A673 (cell line): ENCODE measurements around the gene VOPP1. TPM values are rescaled to one million over a fixed set of nuclear protein-coding genes. Genes with fewer than 3 reads are reported as not detected.

ENCODE experiments used
- BruUV-seq: library from RNA; stranded (reverse); fragments of 400-500 nt; replicated peaks from 2 replicates; lab custom pipeline; 2021; lab: Mats Ljungman, UMichigan
- CTCF ChIA-PET: fragments of 300-600 bp; sonication (Branson Sonifier 250); formaldehyde crosslinking; loops from one replicate; lab custom pipeline; 2022; ENCODE audit warnings: antibody characterized with exemption; lab: Charles Lee
- POLR2A ChIA-PET: fragments of 300-600 bp; sonication (Branson Sonifier 250); formaldehyde crosslinking; loops from one replicate; lab custom pipeline; 2022; ENCODE audit warnings: antibody characterized with exemption; ENCODE audit not compliant: low non-redundant PET; lab: Charles Lee
- DNase-seq: peaks from one replicate; pipeline ENCODE4 v3.0.0-alpha.2; 2015; ENCODE audit warnings: low spot score
- H3K27ac ChIP-seq: fragments of 200-600 bp; sonication (generic); 2 replicates; pipeline ENCODE4 v1.5.1; 2016; ENCODE audit warnings: mixed run types, low read depth, mild to moderate bottlenecking, mixed read lengths, antibody characterized with exemption, low read length; ENCODE audit not compliant: poor library complexity, severe bottlenecking
- H3K27me3 ChIP-seq: fragments of 200-600 bp; sonication (generic); replicated peaks from 2 replicates; pipeline ENCODE4 v1.6.1; 2017; ENCODE audit warnings: mixed run types, low read depth, mild to moderate bottlenecking, mixed read lengths, antibody characterized with exemption, low read length; ENCODE audit not compliant: insufficient read depth, poor library complexity
- H3K36me3 ChIP-seq: fragments of 200-600 bp; sonication (generic); 2 replicates; pipeline ENCODE4 v1.6.1; 2016; ENCODE audit warnings: mixed run types, mild to moderate bottlenecking, mixed read lengths, antibody characterized with exemption, low read length; ENCODE audit not compliant: insufficient read depth, poor library complexity, severe bottlenecking
- H3K4me1 ChIP-seq: fragments of 200-600 bp; sonication (generic); 2 replicates; pipeline ENCODE4 v1.6.1; 2017; ENCODE audit warnings: mixed run types, mild to moderate bottlenecking, mixed read lengths, antibody characterized with exemption, low read length; ENCODE audit not compliant: insufficient read depth, poor library complexity, severe bottlenecking
- H3K4me3 ChIP-seq: fragments of 200-600 bp; sonication (generic); 2 replicates; pipeline ENCODE4 v1.5.1; 2016; ENCODE audit warnings: low read depth, mixed run types, mild to moderate bottlenecking, mixed read lengths, low read length; ENCODE audit not compliant: poor library complexity, severe bottlenecking
- H3K9me3 ChIP-seq: fragments of 200-600 bp; sonication (generic); 2 replicates; pipeline ENCODE4 v1.6.1; 2016; ENCODE audit warnings: mixed run types, low read depth, mild to moderate bottlenecking, mixed read lengths, antibody characterized with exemption, low read length; ENCODE audit not compliant: poor library complexity, severe bottlenecking
- EZH2 ChIP-seq: fragments of 200-600 bp; sonication (generic); IDR thresholded peaks from 2 replicates; pipeline ENCODE4 v1.6.1; 2017; ENCODE audit warnings: borderline replicate concordance, low read depth, mild to moderate bottlenecking, mixed read lengths, antibody characterized with exemption, low read length; ENCODE audit not compliant: poor library complexity, severe bottlenecking
- intact Hi-C: fragments of 100-400 bp; cut with micrococcal nuclease; formaldehyde crosslinking; loops from one replicate; pipeline ENCODE4 v1.10.0; 2022; ENCODE audit not compliant: unreplicated experiment
- total RNA-seq: library from RNA; stranded (reverse); gene quantifications from 2 replicates; pipeline ENCODE4 v1.2.3, GENCODE V29; 2021
- TF ChIP-seq, protein P1 (sequence below): fragments of 300-800, 200-600 bp; sonication (generic); conservative IDR thresholded peaks from 2 replicates; pipeline ENCODE4 v1.5.1; 2017; ENCODE audit warnings: low read depth, mild to moderate bottlenecking, antibody characterized with exemption, low read length, moderate library complexity, mixed read lengths

VOPP1 gene
- total RNA-seq, 1 experiment from 2014 or later, result 49.6 TPM

DNA sequence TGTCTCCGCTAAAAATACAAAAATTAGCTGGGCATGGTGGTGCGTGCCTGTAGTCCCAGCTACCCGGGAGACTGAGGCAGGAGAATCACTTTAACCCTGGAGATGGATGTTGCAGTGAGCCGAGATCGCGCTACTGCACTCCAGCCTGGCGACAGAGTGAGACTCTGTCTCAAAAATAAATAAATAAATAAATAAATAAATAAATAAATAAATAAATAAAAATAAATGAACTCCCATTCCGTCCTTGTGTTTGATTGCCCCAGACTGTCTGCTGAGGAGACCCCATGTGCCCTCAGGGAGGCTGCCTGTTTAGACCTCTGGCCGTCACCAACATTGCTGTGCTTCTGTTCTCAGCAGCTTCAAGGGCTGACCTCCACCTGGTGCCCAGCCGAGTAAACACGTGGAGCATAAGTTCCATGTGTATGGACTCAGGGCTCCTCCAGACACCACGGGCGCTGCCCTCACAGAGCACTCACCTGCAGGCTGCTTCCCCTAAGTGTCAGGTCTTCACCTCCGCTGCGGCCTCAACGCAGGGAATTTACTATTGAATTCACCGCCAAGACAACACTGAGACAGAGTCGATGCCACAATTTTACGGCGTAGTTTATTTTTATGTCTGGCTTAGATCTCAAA is 32.0 kb downstream of the VOPP1 start:
- ChIA-PET CTCF (no interaction called here), POLR2A (no interaction called here)
- H3K27me3 ChIP-seq, result no peaks in the 10 kb centered on the region
- H3K27ac ChIP-seq, result no peak overlapping the region
- no peaks in the 10 kb centered on the region for H3K9me3 ChIP-seq
- TF ChIP-seq EZH2, result no peak
- TF ChIP-seq, protein P1, sequence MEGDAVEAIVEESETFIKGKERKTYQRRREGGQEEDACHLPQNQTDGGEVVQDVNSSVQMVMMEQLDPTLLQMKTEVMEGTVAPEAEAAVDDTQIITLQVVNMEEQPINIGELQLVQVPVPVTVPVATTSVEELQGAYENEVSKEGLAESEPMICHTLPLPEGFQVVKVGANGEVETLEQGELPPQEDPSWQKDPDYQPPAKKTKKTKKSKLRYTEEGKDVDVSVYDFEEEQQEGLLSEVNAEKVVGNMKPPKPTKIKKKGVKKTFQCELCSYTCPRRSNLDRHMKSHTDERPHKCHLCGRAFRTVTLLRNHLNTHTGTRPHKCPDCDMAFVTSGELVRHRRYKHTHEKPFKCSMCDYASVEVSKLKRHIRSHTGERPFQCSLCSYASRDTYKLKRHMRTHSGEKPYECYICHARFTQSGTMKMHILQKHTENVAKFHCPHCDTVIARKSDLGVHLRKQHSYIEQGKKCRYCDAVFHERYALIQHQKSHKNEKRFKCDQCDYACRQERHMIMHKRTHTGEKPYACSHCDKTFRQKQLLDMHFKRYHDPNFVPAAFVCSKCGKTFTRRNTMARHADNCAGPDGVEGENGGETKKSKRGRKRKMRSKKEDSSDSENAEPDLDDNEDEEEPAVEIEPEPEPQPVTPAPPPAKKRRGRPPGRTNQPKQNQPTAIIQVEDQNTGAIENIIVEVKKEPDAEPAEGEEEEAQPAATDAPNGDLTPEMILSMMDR, result no peak
- BruUV-seq, result no TSS peak
- intact Hi-C loops, result no loop called here
- H3K4me1 ChIP-seq, result peaks cover 22% of the 10 kb centered on the region
- no peaks in the 10 kb centered on the region for H3K36me3 ChIP-seq
- H3K4me3 ChIP-seq, result no peak overlapping the region
- no peak for DNase-seq

GRCh38 chr7:55539380-55539779 is 32.9 kb downstream of the VOPP1 start:
- no peaks in the 10 kb centered on the region for H3K9me3 ChIP-seq
- H3K36me3 ChIP-seq, result no peaks in the 10 kb centered on the region
- BruUV-seq, result no TSS peak
- peak; percentile 71 for DNase-seq
- no peak for TF ChIP-seq EZH2
- TF ChIP-seq, protein P1, result no peak
- peaks cover 32% of the 10 kb centered on the region for H3K4me1 ChIP-seq
- H3K27ac ChIP-seq, result peak overlapping the region; percentile 74
- no peaks in the 10 kb centered on the region for H3K27me3 ChIP-seq
- POLR2A ChIA-PET, result interaction anchor here (0.6 kb wide), 1 partner anchor 167 kb away, joined by 5 read pairs; no protein-coding TSS in a partner anchor
- peak overlapping the region; percentile 17 for H3K4me3 ChIP-seq
- CTCF ChIA-PET, result no interaction called here
- intact Hi-C loops, result no loop called here

- POLR2A ChIA-PET, result no interaction called here
- intact Hi-C loops, result no loop called here
- CTCF ChIA-PET, result interaction anchor here (0.6 kb wide), 2 partner anchors 173 to 555 kb away, joined by 3 read pairs; no protein-coding TSS in a partner anchor
- peak; percentile 72 for DNase-seq
- H3K27ac ChIP-seq, result no peak overlapping the region
- peaks cover 40% of the 10 kb centered on the region for H3K4me1 ChIP-seq
- TF ChIP-seq, protein P1, result no peak
- no peak for TF ChIP-seq EZH2
- no peaks in the 10 kb centered on the region for H3K36me3 ChIP-seq
- no peaks in the 10 kb centered on the region for H3K27me3 ChIP-seq
- no TSS peak for BruUV-seq
- no peak overlapping the region for H3K4me3 ChIP-seq
- no peaks in the 10 kb centered on the region for H3K9me3 ChIP-seq
Observed at GRCh38 chr7:55538538-55538937, 33.8 kb downstream of the VOPP1 start.
